ENCODE results near the gene SNX19.

DNA sequence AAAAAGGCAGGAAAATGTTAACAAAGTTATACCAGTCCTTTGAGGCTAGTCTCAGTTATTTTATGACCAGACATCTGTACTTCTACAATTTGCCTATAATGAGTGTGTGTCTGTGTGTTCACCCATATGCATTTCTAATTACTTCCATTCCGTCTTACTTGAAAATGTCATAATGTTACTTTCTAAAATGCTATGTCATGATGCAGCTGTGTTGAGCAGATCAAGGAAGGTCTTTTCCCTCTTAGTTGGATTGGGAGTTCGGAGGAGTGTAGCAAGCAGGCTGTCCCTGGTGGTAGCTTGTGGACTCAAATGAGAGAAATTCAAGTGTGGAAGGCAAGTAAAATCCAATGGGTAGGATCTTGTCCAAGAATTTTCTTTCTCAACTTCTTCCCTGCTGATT lies 3.0 kb downstream of the SNX19 start:
- no peak for TF ChIP-seq EP300 (IDR thresholded peaks at IDR 0.05)
- TF ChIP-seq, protein P1, sequence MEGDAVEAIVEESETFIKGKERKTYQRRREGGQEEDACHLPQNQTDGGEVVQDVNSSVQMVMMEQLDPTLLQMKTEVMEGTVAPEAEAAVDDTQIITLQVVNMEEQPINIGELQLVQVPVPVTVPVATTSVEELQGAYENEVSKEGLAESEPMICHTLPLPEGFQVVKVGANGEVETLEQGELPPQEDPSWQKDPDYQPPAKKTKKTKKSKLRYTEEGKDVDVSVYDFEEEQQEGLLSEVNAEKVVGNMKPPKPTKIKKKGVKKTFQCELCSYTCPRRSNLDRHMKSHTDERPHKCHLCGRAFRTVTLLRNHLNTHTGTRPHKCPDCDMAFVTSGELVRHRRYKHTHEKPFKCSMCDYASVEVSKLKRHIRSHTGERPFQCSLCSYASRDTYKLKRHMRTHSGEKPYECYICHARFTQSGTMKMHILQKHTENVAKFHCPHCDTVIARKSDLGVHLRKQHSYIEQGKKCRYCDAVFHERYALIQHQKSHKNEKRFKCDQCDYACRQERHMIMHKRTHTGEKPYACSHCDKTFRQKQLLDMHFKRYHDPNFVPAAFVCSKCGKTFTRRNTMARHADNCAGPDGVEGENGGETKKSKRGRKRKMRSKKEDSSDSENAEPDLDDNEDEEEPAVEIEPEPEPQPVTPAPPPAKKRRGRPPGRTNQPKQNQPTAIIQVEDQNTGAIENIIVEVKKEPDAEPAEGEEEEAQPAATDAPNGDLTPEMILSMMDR (IDR thresholded peaks at IDR 0.05), result no peak
